HTERT RPE-1 (cell line): ENCODE results near the gene SPIRE2.
"Not testable (repeated sequence)": the region's sequence is repeated elsewhere in the genome, so short reads cannot be mapped to it uniquely, and the experiment has no call there.

Experiments
- in situ Hi-C: fragments of 300-500 bp; cut with MboI; formaldehyde crosslinking; loops from 4 replicates; pipeline ENCODE4 v1.14.3; 2020; ENCODE audit warnings: low sequenced_read_pairs

Gene SPIRE2

GRCh38 chr16:89806589-89807193 is 21.6 kb upstream of the SPIRE2 start:
- in situ Hi-C loops, result not testable (repeated sequence)

- in situ Hi-C loops, result no loop called here
These were observed 19.8 kb upstream of the SPIRE2 start for GRCh38 chr16:89808475-89808874.

- in situ Hi-C loops, result no loop called here
These were observed 17.0 kb upstream of the SPIRE2 start for GRCh38 chr16:89811321-89811720.

GRCh38 chr16:89815639-89816348 is 12.5 kb upstream of the SPIRE2 start:
- in situ Hi-C loops, result no loop called here

GRCh38 chr16:89818851-89819403 is 9.3 kb upstream of the SPIRE2 start:
- in situ Hi-C loops, result not testable (repeated sequence)

- in situ Hi-C loops, result not testable (repeated sequence)
These were observed 8.8 kb upstream of the SPIRE2 start for GRCh38 chr16:89819448-89819847.

GRCh38 chr16:89821438-89822187 is 6.7 kb upstream of the SPIRE2 start:
- in situ Hi-C loops, result no loop called here

GRCh38 chr16:89822188-89823086 is 5.8 kb upstream of the SPIRE2 start:
- in situ Hi-C loops, result no loop called here

GRCh38 chr16:89823087-89823823 is 5.0 kb upstream of the SPIRE2 start:
- in situ Hi-C loops, result no loop called here

- in situ Hi-C loops, result not testable (repeated sequence)
These were observed 4.5 kb upstream of the SPIRE2 start for GRCh38 chr16:89823824-89824148.

GRCh38 chr16:89826531-89827382 is 1.5 kb upstream of the SPIRE2 start:
- in situ Hi-C loops, result no loop called here

GRCh38 chr16:89827383-89828198 is 684 bp upstream of the SPIRE2 start:
- in situ Hi-C loops, result no loop called here

GRCh38 chr16:89828870-89829629 is 775 bp downstream of the SPIRE2 start:
- in situ Hi-C loops, result no loop called here

- in situ Hi-C loops, result no loop called here
These were observed 1.6 kb downstream of the SPIRE2 start for GRCh38 chr16:89829630-89830437.

- in situ Hi-C loops, result no loop called here
These were observed 3.6 kb downstream of the SPIRE2 start for GRCh38 chr16:89831810-89832328.

- in situ Hi-C loops, result not testable (repeated sequence)
These were observed 5.5 kb downstream of the SPIRE2 start for GRCh38 chr16:89833664-89834363.
